BLaER1 treated with 17β-estradiol and CSF1 and Interleukin-3, amounts not matched to agents 10 nM and 100 nM (cell line): ENCODE results near the gene S100A12.

Experiments used
- H3K27ac ChIP-seq, 11 experiments: shearing (Covaris generic); formaldehyde crosslinking; 2 replicates each; pipeline ENCODE4 v1.8.1; 2022
- H3K27me3 ChIP-seq, 11 experiments: shearing (Covaris generic); formaldehyde crosslinking; 2 replicates each; pipeline ENCODE4 v1.8.1; 2022
- H3K36me3 ChIP-seq, 11 experiments: shearing (Covaris generic); formaldehyde crosslinking; 2 replicates each; pipeline ENCODE4 v1.8.1; 2022
- H3K4me1 ChIP-seq, 10 experiments: shearing (Covaris generic); formaldehyde crosslinking; 2 replicates each; pipeline ENCODE4 v1.8.1; 2022
- H3K4me2 ChIP-seq, 11 experiments: shearing (Covaris generic); formaldehyde crosslinking; 2 replicates each; pipeline ENCODE4 v1.8.1; 2022
- H3K4me3 ChIP-seq, 10 experiments: shearing (Covaris generic); formaldehyde crosslinking; 2 replicates each; pipeline ENCODE4 v1.8.1; 2022
- H3K9ac ChIP-seq, 11 experiments: shearing (Covaris generic); formaldehyde crosslinking; 2 replicates each; pipeline ENCODE4 v1.8.1; 2022
- H3K9me3 ChIP-seq, 11 experiments: shearing (Covaris generic); formaldehyde crosslinking; replicated peaks in 1 of 11; 2 replicates each; pipeline ENCODE4 v1.8.1; 2022
- H4K20me1 ChIP-seq, 11 experiments: shearing (Covaris generic); formaldehyde crosslinking; 2 replicates each; pipeline ENCODE4 v1.8.1; 2022
- Cebpa-rat ChIP-seq, 11 experiments: shearing (Covaris generic); IDR thresholded peaks; 2 replicates each; pipeline ENCODE4 v1.8.1; 2022

The S100A12 gene

GRCh38 chr1:153356392-153357075 lies 18.9 kb downstream of the S100A12 start:
- H3K36me3 ChIP-seq, result peaks cover 0 to 30% (median 10%) of the 10 kb centered on the region in 11 experiments; a peak in 12 of 22 replicates
- peak overlapping the region; percentile 53 to 98 (median 91) for H3K27ac ChIP-seq
- H3K9ac ChIP-seq, result peak overlapping the region; percentile 33 to 94 (median 85); a peak in 18 of 22 replicates
- peaks cover 13 to 90% (median 62%) of the 10 kb centered on the region in 10 experiments for H3K4me1 ChIP-seq
- peak overlapping the region in 3 of 10 experiments; percentile 67 to 76 (median 74); a peak in 5 of 20 replicates for H3K4me3 ChIP-seq
- peaks cover 0 to 18% (median 0%) of the 10 kb centered on the region in 11 experiments; a peak in 2 of 22 replicates for H3K9me3 ChIP-seq
- H4K20me1 ChIP-seq, result peaks cover 0 to 7% (median 0%) of the 10 kb centered on the region in 11 experiments; a peak in 3 of 22 replicates
- H3K4me2 ChIP-seq, result peak overlapping the region in 10 of 11 experiments; percentile 78 to 99 (median 90); a peak in 19 of 22 replicates
- no peaks in the 10 kb centered on the region for H3K27me3 ChIP-seq
- no peak for TF ChIP-seq Cebpa-rat (IDR thresholded peaks at IDR 0.05)

GRCh38 chr1:153355445-153356071 lies 19.9 kb downstream of the S100A12 start:
- peaks cover 0 to 28% (median 8%) of the 10 kb centered on the region in 11 experiments; a peak in 12 of 22 replicates for H3K36me3 ChIP-seq
- H3K9me3 ChIP-seq, result peaks cover 0 to 18% (median 0%) of the 10 kb centered on the region in 11 experiments; a peak in 2 of 22 replicates
- peak overlapping the region in 7 of 11 experiments; percentile 83 to 99 (median 96); a peak in 13 of 22 replicates for H3K4me2 ChIP-seq
- TF ChIP-seq Cebpa-rat (IDR thresholded peaks at IDR 0.05), result no peak
- H3K27me3 ChIP-seq, result no peaks in the 10 kb centered on the region
- H3K27ac ChIP-seq, result peak overlapping the region in 7 of 11 experiments; percentile 83 to 98 (median 94); a peak in 14 of 22 replicates
- H3K4me1 ChIP-seq, result peaks cover 18 to 87% (median 60%) of the 10 kb centered on the region in 10 experiments
- peaks cover 0 to 7% (median 0%) of the 10 kb centered on the region in 11 experiments; a peak in 2 of 22 replicates for H4K20me1 ChIP-seq
- peak overlapping the region in 4 of 11 experiments; percentile 16 to 87 (median 24); a peak in 2 of 22 replicates for H3K9ac ChIP-seq
- no peak overlapping the region for H3K4me3 ChIP-seq

DNA sequence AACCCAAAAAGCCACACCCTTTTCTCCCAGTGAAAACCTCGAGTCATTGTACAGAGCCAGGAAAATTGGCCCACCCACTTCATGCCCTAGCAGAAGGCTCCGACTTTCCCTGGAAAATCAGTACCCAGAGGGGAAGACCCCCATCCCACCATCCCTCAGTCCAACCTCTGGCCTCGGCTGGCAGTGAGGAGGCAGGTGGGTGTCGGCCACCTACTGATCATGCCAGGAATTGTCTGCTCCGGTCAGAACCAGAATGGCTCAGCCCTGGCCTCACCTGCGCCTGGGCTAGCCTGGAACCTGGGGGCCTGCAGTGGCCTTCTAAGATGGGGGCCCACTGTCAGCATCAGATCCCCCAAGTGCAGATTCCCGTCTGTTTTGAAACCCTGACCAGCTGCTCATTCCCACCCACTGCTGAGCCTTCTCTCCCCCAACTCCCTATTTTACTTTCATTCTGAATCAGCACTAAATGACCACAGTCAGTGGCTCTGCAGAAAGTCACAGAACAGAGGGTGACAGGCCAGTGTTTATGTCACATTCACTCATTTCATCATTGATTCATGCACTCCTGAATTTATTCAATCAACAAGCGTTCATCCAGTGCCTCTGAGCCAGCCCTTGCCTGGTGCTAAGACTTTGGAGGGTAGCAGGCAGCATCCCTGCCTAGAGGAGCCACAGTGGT lies 20.8 kb downstream of the S100A12 start:
- Histone ChIP-seq H3K27me3 (no peaks in the 10 kb centered on the region), H3K9ac (peak overlapping the region in 6 of 11 experiments; percentile 4 to 36 (median 18); a peak in 5 of 22 replicates), H3K9me3 (peaks cover 0 to 18% (median 0%) of the 10 kb centered on the region in 11 experiments; a peak in 2 of 22 replicates), H3K4me2 (peak overlapping the region in 5 of 11 experiments; percentile 42 to 98 (median 86); a peak in 10 of 22 replicates), H3K36me3 (peaks cover 0 to 20% (median 7%) of the 10 kb centered on the region in 11 experiments; a peak in 11 of 22 replicates), H3K4me1 (peaks cover 24 to 86% (median 57%) of the 10 kb centered on the region in 10 experiments), H4K20me1 (peaks cover 0 to 5% (median 0%) of the 10 kb centered on the region in 11 experiments; a peak in 1 of 22 replicates), H3K4me3 (no peak overlapping the region), H3K27ac (peak overlapping the region in 6 of 11 experiments; percentile 12 to 98 (median 36); a peak in 8 of 22 replicates)
- TF ChIP-seq Cebpa-rat (IDR thresholded peaks at IDR 0.05), result no peak

- Histone ChIP-seq H3K9me3 (peaks cover 0 to 14% (median 0%) of the 10 kb centered on the region in 11 experiments; a peak in 2 of 22 replicates), H3K9ac (peak overlapping the region in 1 of 11 experiments; percentile 28; a peak in 1 of 22 replicates), H3K4me1 (peaks cover 28 to 86% (median 53%) of the 10 kb centered on the region in 10 experiments), H3K36me3 (peaks cover 0 to 8% (median 0%) of the 10 kb centered on the region in 11 experiments; a peak in 9 of 22 replicates), H4K20me1 (no peaks in the 10 kb centered on the region; a peak in 1 of 22 replicates), H3K4me3 (no peak overlapping the region), H3K4me2 (peak overlapping the region in 4 of 11 experiments; percentile 17 to 98 (median 56); a peak in 2 of 22 replicates), H3K27ac (peak overlapping the region in 2 of 11 experiments; percentile 19 to 98; a peak in 1 of 22 replicates), H3K27me3 (no peaks in the 10 kb centered on the region)
- TF ChIP-seq Cebpa-rat (IDR thresholded peaks at IDR 0.05), result no peak
Observed at GRCh38 chr1:153353226-153353947, 22.0 kb downstream of the S100A12 start.

- Histone ChIP-seq H3K36me3 (no peaks in the 10 kb centered on the region), H3K27ac (no peak overlapping the region), H3K9ac (no peak overlapping the region), H3K9me3 (peaks cover 0 to 10% (median 0%) of the 10 kb centered on the region in 11 experiments; a peak in 2 of 22 replicates), H4K20me1 (no peaks in the 10 kb centered on the region; a peak in 1 of 22 replicates), H3K27me3 (no peaks in the 10 kb centered on the region), H3K4me2 (no peak overlapping the region), H3K4me3 (no peak overlapping the region), H3K4me1 (peaks cover 20 to 79% (median 49%) of the 10 kb centered on the region in 10 experiments)
- no peak for TF ChIP-seq Cebpa-rat (IDR thresholded peaks at IDR 0.05)
Observed at GRCh38 chr1:153352523-153352922, 22.9 kb downstream of the S100A12 start.

- no peak overlapping the region for H3K4me3 ChIP-seq
- peak overlapping the region in 2 of 11 experiments; percentile 14 to 38; a peak in 2 of 22 replicates for H3K9ac ChIP-seq
- TF ChIP-seq Cebpa-rat (IDR thresholded peaks at IDR 0.05), result no peak
- peaks cover 27 to 70% (median 41%) of the 10 kb centered on the region in 10 experiments for H3K4me1 ChIP-seq
- H3K27me3 ChIP-seq, result peaks cover 0 to 15% (median 0%) of the 10 kb centered on the region in 11 experiments; a peak in 4 of 22 replicates
- no peaks in the 10 kb centered on the region for H3K36me3 ChIP-seq
- H3K9me3 ChIP-seq, result no peaks in the 10 kb centered on the region
- no peak overlapping the region for H3K27ac ChIP-seq
- peak overlapping the region; percentile 22 to 68 (median 48); a peak in 18 of 22 replicates for H3K4me2 ChIP-seq
- H4K20me1 ChIP-seq, result peaks cover 0 to 5% (median 0%) of the 10 kb centered on the region in 11 experiments; a peak in 2 of 22 replicates
Observed at GRCh38 chr1:153350321-153350957, 25.0 kb downstream of the S100A12 start.
